Stimulated activated effector memory CD8-positive, alpha-beta T cell treated with anti-CD3 and anti-CD28 coated beads, Interleukin-12 subunit alpha, Interleukin-12 subunit beta, amount 100 ng/mL, for 72 hours (primary cell): ENCODE data around the gene ZNF469.
A peak's percentile ranks its signal among the peaks of the same experiment; 100 is the strongest.

Experiments used
- ATAC-seq: fragments of 150-1000 bp; cut with Tn5 transposase; 2 replicates; pipeline ENCODE4 v1.10.0; 2021
- DNase-seq, 2 donors: peaks; one replicate each; pipeline ENCODE4 v3.0.0; 2021 to 2022; ENCODE audit warnings: low spot score in 2 of 2
- H3K27ac Mint-ChIP-seq: one replicate; pipeline ENCODE4 v1.8.0; 2022; ENCODE audit warnings: mild to moderate bottlenecking, mixed read lengths
- H3K36me3 Mint-ChIP-seq: one replicate; pipeline ENCODE4 v1.8.0; 2022; ENCODE audit warnings: mild to moderate bottlenecking, mixed read lengths
- H3K4me1 Mint-ChIP-seq: one replicate; pipeline ENCODE4 v1.8.0; 2022; ENCODE audit warnings: mixed read lengths
- H3K4me3 Mint-ChIP-seq: one replicate; pipeline ENCODE4 v1.8.0; 2022; ENCODE audit warnings: mild to moderate bottlenecking, mixed read lengths
- H3K9me3 Mint-ChIP-seq: one replicate; pipeline ENCODE4 v1.8.0; 2022; ENCODE audit warnings: mixed read lengths

ZNF469 gene

GRCh38 chr16:88422733-88423447 lies 40.1 kb downstream of the ZNF469 start:
- H3K4me3 Mint-ChIP-seq, result no peak overlapping the region
- no peak for ATAC-seq
- H3K9me3 Mint-ChIP-seq, result no peaks in the 10 kb centered on the region
- no peak overlapping the region for H3K27ac Mint-ChIP-seq
- no peaks in the 10 kb centered on the region for H3K36me3 Mint-ChIP-seq
- no peak for DNase-seq
- H3K4me1 Mint-ChIP-seq, result peaks cover 6% of the 10 kb centered on the region

- Mint-ChIP-seq H3K27ac (no peak overlapping the region), H3K4me1 (peaks cover 6% of the 10 kb centered on the region), H3K9me3 (no peaks in the 10 kb centered on the region), H3K36me3 (no peaks in the 10 kb centered on the region), H3K4me3 (no peak overlapping the region)
- DNase-seq (no peak), ATAC-seq (no peak)
Measured at GRCh38 chr16:88423448-88423850, 40.7 kb downstream of the ZNF469 start.

GRCh38 chr16:88424587-88425235 lies 42.0 kb downstream of the ZNF469 start:
- no peak for DNase-seq
- Mint-ChIP-seq H3K4me1 (peaks cover 8% of the 10 kb centered on the region), H3K9me3 (no peaks in the 10 kb centered on the region), H3K27ac (peak overlapping the region; percentile 67), H3K36me3 (no peaks in the 10 kb centered on the region), H3K4me3 (no peak overlapping the region)
- no peak for ATAC-seq

GRCh38 chr16:88426018-88426417 lies 43.3 kb downstream of the ZNF469 start:
- Mint-ChIP-seq H3K4me3 (no peak overlapping the region), H3K4me1 (peaks cover 11% of the 10 kb centered on the region), H3K36me3 (no peaks in the 10 kb centered on the region), H3K27ac (no peak overlapping the region), H3K9me3 (no peaks in the 10 kb centered on the region)
- ATAC-seq (no peak), DNase-seq (no peak)

GRCh38 chr16:88427376-88427775 lies 44.6 kb downstream of the ZNF469 start:
- Mint-ChIP-seq H3K27ac (no peak overlapping the region), H3K4me1 (peaks cover 19% of the 10 kb centered on the region), H3K9me3 (no peaks in the 10 kb centered on the region), H3K4me3 (no peak overlapping the region), H3K36me3 (no peaks in the 10 kb centered on the region)
- DNase-seq (no peak), ATAC-seq (no peak)

- H3K27ac Mint-ChIP-seq, result peak overlapping the region; percentile 81
- H3K36me3 Mint-ChIP-seq, result no peaks in the 10 kb centered on the region
- H3K4me1 Mint-ChIP-seq, result peaks cover 19% of the 10 kb centered on the region
- no peak overlapping the region for H3K4me3 Mint-ChIP-seq
- ATAC-seq (no peak), DNase-seq (no peak)
- no peaks in the 10 kb centered on the region for H3K9me3 Mint-ChIP-seq
Measured at GRCh38 chr16:88428156-88428555, 45.4 kb downstream of the ZNF469 start.

- DNase-seq, result no peak
- ATAC-seq, result no peak
- Mint-ChIP-seq H3K4me3 (no peak overlapping the region), H3K27ac (peak overlapping the region; percentile 81), H3K9me3 (no peaks in the 10 kb centered on the region), H3K4me1 (peaks cover 19% of the 10 kb centered on the region), H3K36me3 (no peaks in the 10 kb centered on the region)
Measured at GRCh38 chr16:88428616-88429386, 46.0 kb downstream of the ZNF469 start.

GRCh38 chr16:88429387-88430184 lies 46.8 kb downstream of the ZNF469 start:
- no peak for DNase-seq
- Mint-ChIP-seq H3K27ac (peak overlapping the region; percentile 83), H3K9me3 (no peaks in the 10 kb centered on the region), H3K4me3 (peak overlapping the region; percentile 64), H3K36me3 (no peaks in the 10 kb centered on the region), H3K4me1 (peaks cover 19% of the 10 kb centered on the region)
- no peak for ATAC-seq

GRCh38 chr16:88430185-88430523 lies 47.4 kb downstream of the ZNF469 start:
- peaks cover 19% of the 10 kb centered on the region for H3K4me1 Mint-ChIP-seq
- H3K9me3 Mint-ChIP-seq, result no peaks in the 10 kb centered on the region
- peak in 1 of 2 donors; percentile 62 for DNase-seq
- ATAC-seq, result peak; percentile 31
- H3K27ac Mint-ChIP-seq, result peak overlapping the region; percentile 83
- no peaks in the 10 kb centered on the region for H3K36me3 Mint-ChIP-seq
- peak overlapping the region; percentile 64 for H3K4me3 Mint-ChIP-seq

- H3K4me1 Mint-ChIP-seq, result peaks cover 19% of the 10 kb centered on the region
- peak overlapping the region; percentile 83 for H3K27ac Mint-ChIP-seq
- peak overlapping the region; percentile 64 for H3K4me3 Mint-ChIP-seq
Measured at GRCh38 chr16:88430524-88431446, 48.0 kb downstream of the ZNF469 start.

GRCh38 chr16:88431651-88432050 lies 48.9 kb downstream of the ZNF469 start:
- no peaks in the 10 kb centered on the region for H3K36me3 Mint-ChIP-seq
- ATAC-seq (no peak), DNase-seq (no peak)
- H3K27ac Mint-ChIP-seq, result peak overlapping the region; percentile 83
- H3K9me3 Mint-ChIP-seq, result no peaks in the 10 kb centered on the region
- peak overlapping the region; percentile 64 for H3K4me3 Mint-ChIP-seq
- H3K4me1 Mint-ChIP-seq, result peaks cover 19% of the 10 kb centered on the region

More at GRCh38 chr16:88430524-88431446, 48.0 kb downstream of the ZNF469 start:
- H3K36me3 Mint-ChIP-seq, result no peaks in the 10 kb centered on the region
- DNase-seq (peak; percentile 49 to 79), ATAC-seq (peak; percentile 65)
- H3K9me3 Mint-ChIP-seq, result no peaks in the 10 kb centered on the region

- no peak for ATAC-seq
- peak overlapping the region; percentile 64 for H3K4me3 Mint-ChIP-seq
- H3K4me1 Mint-ChIP-seq, result peaks cover 19% of the 10 kb centered on the region
- no peaks in the 10 kb centered on the region for H3K9me3 Mint-ChIP-seq
- no peaks in the 10 kb centered on the region for H3K36me3 Mint-ChIP-seq
- DNase-seq, result no peak
- H3K27ac Mint-ChIP-seq, result peak overlapping the region; percentile 83
Measured at GRCh38 chr16:88432174-88432573, 49.4 kb downstream of the ZNF469 start.
